HEK293T (cell line): ENCODE results near the gene PFKL.

Experiments
- CTCF ChIA-PET: fragments of 350-600 bp; formaldehyde crosslinking; extraction: SDS; loops from one replicate; lab custom pipeline; 2021; ENCODE audit warnings: antibody characterized with exemption, inconsistent platforms; lab: Yijun Ruan, JAX
- POLR2A ChIA-PET: fragments of 350-600 bp; formaldehyde crosslinking; extraction: SDS; loops from one replicate; lab custom pipeline; 2020; ENCODE audit warnings: antibody characterized with exemption, inconsistent platforms; lab: Yijun Ruan, JAX
- DNase-seq: peaks from one replicate; pipeline ENCODE4 v3.0.0; 2012; ENCODE audit warnings: mixed read lengths; ENCODE audit errors: extremely low spot score
- ARNT ChIP-seq: fragments of 450-650 bp; IDR thresholded peaks from 2 replicates; pipeline ENCODE4 v1.6.1; 2017; ENCODE audit warnings: mild to moderate bottlenecking
- BHLHE40 ChIP-seq: fragments of 450-650 bp; IDR thresholded peaks from 2 replicates; pipeline ENCODE4 v1.6.1; 2016; ENCODE audit warnings: mild to moderate bottlenecking, moderate library complexity, borderline replicate concordance
- CTBP1 ChIP-seq: fragments of 450-650 bp; IDR thresholded peaks from 2 replicates; pipeline ENCODE4 v1.6.1; 2016; ENCODE audit warnings: borderline replicate concordance
- ELF4 ChIP-seq: fragments of 450-650 bp; IDR thresholded peaks from 2 replicates; pipeline ENCODE4 v1.6.1; 2017; ENCODE audit warnings: antibody characterized with exemption
- FOXA1 ChIP-seq: fragments of 450-650 bp; IDR thresholded peaks from 2 replicates; pipeline ENCODE4 v1.6.1; 2016; ENCODE audit warnings: mild to moderate bottlenecking
- FOXK2 ChIP-seq: fragments of 450-650 bp; IDR thresholded peaks from 2 replicates; pipeline ENCODE4 v1.6.1; 2016; ENCODE audit warnings: mild to moderate bottlenecking
- FOXM1 ChIP-seq: fragments of 450-650 bp; IDR thresholded peaks from 2 replicates; pipeline ENCODE4 v1.6.1; 2017; ENCODE audit warnings: mild to moderate bottlenecking, borderline replicate concordance
- HDGF ChIP-seq: fragments of 450-650 bp; IDR thresholded peaks from 2 replicates; pipeline ENCODE4 v1.6.1; 2017; ENCODE audit warnings: antibody characterized with exemption, borderline replicate concordance
- L3MBTL2 ChIP-seq: fragments of 450-650 bp; conservative IDR thresholded peaks from 2 replicates; pipeline ENCODE4 v1.6.1; 2016; ENCODE audit warnings: mild to moderate bottlenecking
- LEF1 ChIP-seq: fragments of 450-650 bp; IDR thresholded peaks from 2 replicates; pipeline ENCODE4 v1.6.1; 2017; ENCODE audit warnings: mild to moderate bottlenecking, borderline replicate concordance
- NFRKB ChIP-seq: fragments of 450-650 bp; IDR thresholded peaks from 2 replicates; pipeline ENCODE4 v1.6.1; 2016; ENCODE audit warnings: mild to moderate bottlenecking, moderate library complexity
- SP1 ChIP-seq: fragments of 450-650 bp; IDR thresholded peaks from 2 replicates; pipeline ENCODE4 v1.6.1; 2017
- SUZ12 ChIP-seq: fragments of 450-650 bp; IDR thresholded peaks from 2 replicates; pipeline ENCODE4 v1.6.1; 2016; ENCODE audit warnings: mild to moderate bottlenecking
- TARDBP ChIP-seq: fragments of 450-650 bp; IDR thresholded peaks from 2 replicates; pipeline ENCODE4 v1.6.1; 2016
- ZNF384 ChIP-seq: fragments of 450-650 bp; IDR thresholded peaks from 2 replicates; pipeline ENCODE4 v1.6.1; 2016
- TF ChIP-seq, protein P1 (sequence below): fragments of 450-650 bp; IDR thresholded peaks from 2 replicates; pipeline ENCODE4 v1.6.1; 2016

The PFKL gene

DNA sequence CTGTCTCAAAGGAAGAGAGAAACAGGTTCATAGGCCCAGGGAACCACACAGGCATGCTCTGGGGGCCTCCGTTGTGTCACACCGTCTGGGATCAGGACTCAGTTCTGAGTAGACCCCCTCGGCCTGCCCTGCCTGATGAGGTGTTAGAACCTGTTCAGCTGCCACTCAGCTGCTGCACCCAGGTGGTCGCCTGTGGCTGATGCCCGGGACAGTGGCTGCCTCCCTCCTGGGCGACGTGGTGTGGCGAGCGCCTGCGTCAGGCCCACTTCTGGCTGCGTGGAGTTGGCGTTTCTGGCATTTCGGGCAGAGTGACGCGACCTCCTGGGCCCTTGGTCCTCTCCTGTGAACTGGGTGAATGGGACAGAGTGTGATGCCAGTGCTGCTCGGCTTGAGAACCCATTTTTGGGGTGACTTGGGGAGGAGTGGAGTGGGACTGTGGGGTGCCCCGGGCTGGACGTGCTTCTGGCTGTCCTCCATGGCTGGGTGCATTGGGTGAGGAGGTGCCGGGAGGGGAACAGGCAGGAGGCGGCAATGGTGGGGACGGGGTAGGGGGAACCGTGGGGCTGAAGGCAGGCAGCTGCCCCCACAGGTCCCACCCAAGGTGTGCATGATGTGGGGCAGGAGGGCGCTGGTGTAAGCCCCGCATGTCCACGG, 28.5 kb downstream of the PFKL start:
- no peak for TF ChIP-seq BHLHE40
- no peak for TF ChIP-seq ARNT
- no peak for TF ChIP-seq FOXK2
- no peak for TF ChIP-seq SUZ12
- no peak for TF ChIP-seq NFRKB
- no peak for TF ChIP-seq TARDBP
- TF ChIP-seq ELF4 = no peak
- no peak for TF ChIP-seq L3MBTL2
- no peak for TF ChIP-seq FOXA1
- TF ChIP-seq SP1 = no peak
- no peak for TF ChIP-seq CTBP1
- POLR2A ChIA-PET = no interaction called here
- CTCF ChIA-PET = no interaction called here
- no peak for DNase-seq

- ChIA-PET POLR2A (no interaction called here), CTCF (interaction anchor here (0.5 kb wide), 1 partner anchor 824 kb away, joined by 4 read pairs; no protein-coding TSS in a partner anchor)
- TF ChIP-seq FOXM1 = no peak
- TF ChIP-seq, protein P1, sequence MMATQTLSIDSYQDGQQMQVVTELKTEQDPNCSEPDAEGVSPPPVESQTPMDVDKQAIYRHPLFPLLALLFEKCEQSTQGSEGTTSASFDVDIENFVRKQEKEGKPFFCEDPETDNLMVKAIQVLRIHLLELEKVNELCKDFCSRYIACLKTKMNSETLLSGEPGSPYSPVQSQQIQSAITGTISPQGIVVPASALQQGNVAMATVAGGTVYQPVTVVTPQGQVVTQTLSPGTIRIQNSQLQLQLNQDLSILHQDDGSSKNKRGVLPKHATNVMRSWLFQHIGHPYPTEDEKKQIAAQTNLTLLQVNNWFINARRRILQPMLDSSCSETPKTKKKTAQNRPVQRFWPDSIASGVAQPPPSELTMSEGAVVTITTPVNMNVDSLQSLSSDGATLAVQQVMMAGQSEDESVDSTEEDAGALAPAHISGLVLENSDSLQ = no peak
- no peak for TF ChIP-seq ZNF384
- TF ChIP-seq NFRKB = no peak
- no peak for TF ChIP-seq ELF4
- TF ChIP-seq FOXK2 = no peak
- TF ChIP-seq BHLHE40 = no peak
- no peak for TF ChIP-seq FOXA1
- no peak for TF ChIP-seq SP1
- DNase-seq = no peak
These were observed 29.4 kb downstream of the PFKL start for GRCh38 chr21:44329086-44329889.

DNA sequence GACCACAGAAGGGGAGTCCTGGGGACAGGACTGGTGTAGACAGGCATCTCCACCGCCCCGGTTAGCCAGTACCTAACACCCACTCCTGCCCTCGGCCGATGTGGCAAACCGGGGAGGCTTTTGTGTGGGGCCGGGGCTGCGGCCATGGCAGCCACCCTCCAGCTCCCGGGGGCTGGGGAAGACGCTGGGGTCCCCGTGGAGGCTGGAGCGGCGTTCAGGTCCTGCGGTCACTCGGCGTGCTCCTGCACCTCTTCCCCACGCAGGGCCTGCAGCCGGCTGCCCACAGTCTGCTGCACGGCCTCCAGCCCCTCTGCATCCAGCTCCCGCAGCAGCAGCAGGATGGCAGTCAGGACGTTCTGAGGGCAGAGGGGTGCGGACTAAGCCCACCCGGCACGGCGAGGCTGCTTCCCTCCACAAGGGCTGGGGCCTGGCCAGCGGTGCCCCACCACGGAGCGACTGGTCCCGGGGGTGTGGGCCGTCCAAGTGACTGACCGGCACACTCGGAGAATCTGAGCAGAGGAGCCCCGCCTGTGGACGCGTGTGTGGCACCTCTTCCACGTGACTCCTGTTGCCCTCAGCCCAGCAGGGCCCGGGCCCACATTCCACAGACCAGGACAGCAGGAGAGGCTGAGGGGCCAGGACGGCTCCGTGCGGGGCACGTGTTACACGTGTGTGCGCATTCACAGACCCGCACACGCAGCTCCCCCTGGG, 30.3 kb downstream of the PFKL start:
- POLR2A ChIA-PET = no interaction called here
- CTCF ChIA-PET = no interaction called here
- no peak for DNase-seq
- no peak for TF ChIP-seq ZNF384
- no peak for TF ChIP-seq FOXA1
- TF ChIP-seq L3MBTL2 = no peak
- no peak for TF ChIP-seq SP1
- TF ChIP-seq BHLHE40 = no peak
- no peak for TF ChIP-seq FOXK2
- TF ChIP-seq ELF4 = no peak
- no peak for TF ChIP-seq TARDBP
- no peak for TF ChIP-seq FOXM1
- TF ChIP-seq SUZ12 = no peak
- TF ChIP-seq LEF1 = no peak
- no peak for TF ChIP-seq NFRKB
- no peak for TF ChIP-seq CTBP1
- TF ChIP-seq, protein P1 = no peak
- TF ChIP-seq HDGF = no peak
- TF ChIP-seq ARNT = no peak

DNA sequence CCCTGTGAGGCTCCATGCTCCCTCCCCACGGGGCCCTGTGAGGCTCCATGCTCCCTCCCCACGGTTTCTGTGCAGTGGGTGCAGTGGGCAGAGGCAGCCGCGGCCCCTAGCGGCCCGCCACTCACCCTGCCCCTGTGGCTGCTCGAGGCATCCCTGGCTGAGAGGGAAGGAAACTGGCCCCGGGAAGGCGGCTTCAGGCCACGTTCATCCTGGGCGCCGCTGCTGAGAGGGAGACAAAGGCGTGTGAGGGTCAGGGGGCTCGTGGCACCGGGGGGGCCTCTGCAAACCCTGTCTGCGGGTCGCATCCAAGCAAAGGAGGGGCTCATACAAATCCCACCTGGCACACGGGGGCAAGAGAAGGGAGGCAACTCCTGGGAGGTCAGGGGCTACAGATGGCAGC, 30.8 kb downstream of the PFKL start:
- ChIA-PET POLR2A (no interaction called here), CTCF (no interaction called here)
- no peak for TF ChIP-seq SP1
- no peak for TF ChIP-seq CTBP1
- no peak for TF ChIP-seq FOXM1
- no peak for TF ChIP-seq FOXA1
- TF ChIP-seq SUZ12 = no peak
- no peak for TF ChIP-seq ARNT
- TF ChIP-seq ZNF384 = no peak
- TF ChIP-seq, protein P1 = no peak
- TF ChIP-seq BHLHE40 = no peak
- TF ChIP-seq L3MBTL2 = no peak
- TF ChIP-seq NFRKB = no peak
- no peak for TF ChIP-seq TARDBP
- TF ChIP-seq ELF4 = no peak
- TF ChIP-seq LEF1 = no peak
- no peak for TF ChIP-seq HDGF
- TF ChIP-seq FOXK2 = no peak
- DNase-seq = no peak

- DNase-seq = no peak
- ChIA-PET CTCF (no interaction called here), POLR2A (no interaction called here)
- TF ChIP-seq HDGF (no peak), BHLHE40 (no peak), FOXK2 (no peak), TARDBP (no peak), ELF4 (no peak), LEF1 (no peak), SP1 (no peak)
- TF ChIP-seq, protein P1 = no peak
These were observed 31.4 kb downstream of the PFKL start for GRCh38 chr21:44331209-44331608.
